ENCODE data around the gene VPS26B. TPM values are rescaled to one million over a fixed set of nuclear protein-coding genes. Genes with fewer than 3 reads are reported as not detected.

VPS26B gene
- total and polyA plus RNA-seq, 2 donors from 2014 or later = 20.5 to 34.6 TPM

- no peak for FAIRE-seq
- Histone ChIP-seq H3K4me3 (ENCODE audit: low read length in 3 of 3) (no peak overlapping the region), H3K27ac (ENCODE audit: low read depth in 2 of 2, low read length in 2 of 2) (no peak overlapping the region), H3K9ac (ENCODE audit: low read length in 3 of 3) (no peak overlapping the region), H3K4me1 (ENCODE audit: control insufficient read depth in 2 of 3, insufficient read depth in 2 of 3, low read depth in 1 of 3, low read length in 3 of 3) (peaks cover 0 to 9% (median 0%) of the 10 kb centered on the region in 3 donors), H3K27me3 (ENCODE audit: control insufficient read depth, insufficient read depth, low read length) (peaks cover 24% of the 10 kb centered on the region), H3K9me3 (ENCODE audit: control insufficient read depth in 2 of 3, insufficient read depth in 1 of 3, low read length in 3 of 3) (no peaks in the 10 kb centered on the region), H3K36me3 (ENCODE audit: control insufficient read depth in 2 of 3, insufficient read depth in 3 of 3, low read length in 3 of 3) (no peaks in the 10 kb centered on the region)
- TF ChIP-seq CTCF (IDR thresholded peaks at IDR 0.05; ENCODE audit: borderline replicate concordance, extremely low read depth, insufficient read depth) = no peak
- intact Hi-C loops (cut with DNase I) = no loop called here
- no peak for DNase-seq
These were observed 48.8 kb downstream of the VPS26B start for GRCh38 chr11:134273317-134273712.

- H3K4me3 ChIP-seq (ENCODE audit: low read length in 3 of 3) = peak overlapping the region in 2 of 3 donors; percentile 41 to 56
- no peak overlapping the region for H3K27ac ChIP-seq (ENCODE audit: low read depth in 2 of 2, low read length in 2 of 2)
- H3K9me3 ChIP-seq (ENCODE audit: control insufficient read depth in 2 of 3, insufficient read depth in 1 of 3, low read length in 3 of 3) = no peaks in the 10 kb centered on the region
- TF ChIP-seq CTCF (IDR thresholded peaks at IDR 0.05; ENCODE audit: borderline replicate concordance, extremely low read depth, insufficient read depth) = no peak
- intact Hi-C loops (cut with DNase I) = no loop called here
- H3K36me3 ChIP-seq (ENCODE audit: control insufficient read depth in 2 of 3, insufficient read depth in 3 of 3, low read length in 3 of 3) = no peaks in the 10 kb centered on the region
- DNase-seq = no peak
- no peak for FAIRE-seq
- no peak overlapping the region for H3K9ac ChIP-seq (ENCODE audit: low read length in 3 of 3)
- H3K27me3 ChIP-seq (ENCODE audit: control insufficient read depth, insufficient read depth, low read length) = peaks cover 27% of the 10 kb centered on the region
- peaks cover 0 to 9% (median 0%) of the 10 kb centered on the region in 3 donors for H3K4me1 ChIP-seq (ENCODE audit: control insufficient read depth in 2 of 3, insufficient read depth in 2 of 3, low read depth in 1 of 3, low read length in 3 of 3)
These were observed 50.7 kb downstream of the VPS26B start for GRCh38 chr11:134275188-134275533.

GRCh38 chr11:134275534-134276395, 51.3 kb downstream of the VPS26B start, which contains the start of gene GLB1L3:
Gene GLB1L3 (plus strand): TSS chr11:134276379. CDS start chr11:134276741, 362 bp downstream.
- Histone ChIP-seq H3K36me3 (ENCODE audit: control insufficient read depth in 2 of 3, insufficient read depth in 3 of 3, low read length in 3 of 3) (no peaks in the 10 kb centered on the region), H3K27me3 (ENCODE audit: control insufficient read depth, insufficient read depth, low read length) (peaks cover 27% of the 10 kb centered on the region), H3K4me1 (ENCODE audit: control insufficient read depth in 2 of 3, insufficient read depth in 2 of 3, low read depth in 1 of 3, low read length in 3 of 3) (peaks cover 0 to 9% (median 0%) of the 10 kb centered on the region in 3 donors), H3K27ac (ENCODE audit: low read depth in 2 of 2, low read length in 2 of 2) (no peak within 1 kb of the TSS), H3K9ac (ENCODE audit: low read length in 3 of 3) (no peak within 1 kb of the TSS), H3K9me3 (ENCODE audit: control insufficient read depth in 2 of 3, insufficient read depth in 1 of 3, low read length in 3 of 3) (no peaks in the 10 kb centered on the region), H3K4me3 (ENCODE audit: low read length in 3 of 3) (peak within 1 kb of the TSS in 2 of 3 donors; percentile 41 to 56)
- TF ChIP-seq CTCF (IDR thresholded peaks at IDR 0.05; ENCODE audit: borderline replicate concordance, extremely low read depth, insufficient read depth) = peak; percentile 10
- DNase-seq (peak in 4 of 5 donors; percentile 68 to 84 (median 74)), FAIRE-seq (no peak)
- intact Hi-C loops (cut with DNase I) = no loop called here
